Lung microvascular endothelial cell (primary cell): ENCODE measurements around the gene ZNF281. TPM values are rescaled to one million over a fixed set of nuclear protein-coding genes. Genes with fewer than 3 reads are reported as not detected.
"Not testable (repeated sequence)": the region's sequence is repeated elsewhere in the genome, so short reads cannot be mapped to it uniquely, and the experiment has no call there.

Experiments
- DNase-seq, 2 donors: peaks; one replicate each; pipeline versions ENCODE4 v3.0.0 to v3.0.0-alpha.2; 2010; ENCODE audit warnings: low read depth in 2 of 2
- total RNA-seq: library from RNA; depleted of rRNA; stranded (reverse); fragments of >200 nt; gene quantifications from 2 replicates; pipeline ENCODE4 v1.2.1, GENCODE V29; 2014

ZNF281 gene
- total RNA-seq, 1 donor from 2014 or later = 18.8 TPM

DNA sequence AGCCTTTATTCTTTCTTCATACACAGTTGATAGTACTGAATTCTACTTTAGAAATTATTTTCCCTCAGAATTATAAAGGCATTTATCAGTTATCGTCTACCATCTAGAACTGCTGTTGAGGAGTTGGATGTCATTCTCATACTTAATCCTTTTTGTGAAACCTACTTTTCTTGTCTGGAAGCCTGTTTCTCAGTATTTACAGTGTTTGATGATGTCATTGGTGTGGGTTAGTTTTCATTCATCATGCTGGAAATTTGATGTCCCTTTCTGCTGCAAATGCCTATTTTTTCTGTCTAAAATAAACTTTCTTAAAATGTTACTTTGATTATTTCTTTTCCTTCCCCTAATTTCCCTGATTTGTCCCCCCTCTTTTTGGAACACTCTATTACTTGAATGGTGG lies 22.8 kb upstream of the ZNF281 start:
- no peak for DNase-seq

DNA sequence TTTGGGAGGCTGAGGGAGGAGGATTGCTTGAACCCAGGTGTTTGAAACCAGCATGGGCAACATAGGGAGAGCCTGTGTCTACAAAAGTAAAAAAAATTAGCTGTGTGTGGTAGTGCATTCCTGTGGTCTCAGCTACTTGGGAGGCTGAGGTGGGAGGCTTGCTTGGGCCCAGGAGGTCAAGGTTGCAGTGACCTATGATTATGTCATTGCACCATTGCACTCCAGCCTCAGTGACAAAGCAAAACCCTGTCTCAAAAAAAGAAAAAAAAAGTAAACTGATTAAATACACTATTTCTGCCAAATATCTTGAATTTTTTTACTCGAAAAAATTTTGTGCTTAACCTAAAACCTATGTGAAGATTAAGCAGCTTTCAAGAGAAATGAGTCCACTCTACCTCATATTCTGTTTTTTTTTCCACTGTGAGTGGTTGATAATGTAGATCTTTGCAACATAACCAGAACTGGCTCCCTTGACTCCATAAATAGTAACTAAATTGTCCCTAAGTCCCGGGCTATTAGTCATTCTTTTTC lies 19.4 kb upstream of the ZNF281 start:
- no peak for DNase-seq

DNA sequence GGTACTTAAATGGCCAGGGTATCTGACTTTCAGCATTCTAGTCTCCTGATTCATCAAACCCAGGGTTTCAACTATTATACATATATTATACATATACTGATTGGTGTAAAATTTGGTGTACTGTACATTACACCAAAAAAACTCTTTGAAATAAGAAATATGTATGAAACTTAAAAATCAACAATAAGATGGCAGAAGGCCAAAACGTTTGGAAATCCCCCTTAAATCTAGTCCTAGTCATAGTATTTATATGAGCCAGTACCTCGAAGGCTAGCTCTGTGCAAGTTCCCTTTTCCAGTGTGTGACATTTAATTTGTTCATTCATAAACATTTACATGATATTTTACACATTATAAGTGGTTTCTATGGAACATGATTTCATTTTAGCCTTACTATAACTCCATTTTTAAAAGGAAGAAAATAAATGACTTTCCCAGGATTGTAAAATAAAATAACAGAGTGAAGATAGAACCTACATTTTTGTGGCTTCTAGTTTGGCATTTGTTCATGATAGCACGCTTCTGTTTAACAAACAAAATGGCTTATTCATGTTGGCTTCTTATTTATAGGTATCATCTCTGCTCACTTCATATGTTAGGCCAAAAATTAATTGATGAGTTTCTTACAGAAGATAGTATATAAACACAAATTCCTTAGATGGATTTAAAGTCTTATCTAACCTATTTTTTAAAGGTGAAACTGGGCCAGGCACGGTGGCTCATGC lies 18.8 kb upstream of the ZNF281 start:
- peak; percentile 45 to 60 for DNase-seq

DNA sequence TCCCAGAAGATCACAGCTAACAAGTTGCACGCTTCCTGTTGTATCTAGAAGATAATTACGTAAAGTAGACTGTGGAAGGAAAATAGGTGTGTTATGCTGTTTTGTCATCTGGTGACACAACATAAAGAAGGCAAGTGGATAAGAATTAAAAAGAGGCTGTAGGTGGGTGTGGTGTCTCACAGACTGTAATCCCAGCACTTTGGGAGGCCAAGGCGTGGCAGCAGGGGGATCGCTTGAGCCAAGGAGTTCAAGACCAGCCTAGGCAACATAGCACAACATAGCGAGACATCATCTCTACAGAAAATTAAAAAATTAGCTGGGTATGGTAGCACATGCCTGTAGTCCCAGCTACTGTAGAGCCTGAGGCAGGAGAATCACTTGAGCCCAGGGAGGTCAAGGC lies 17.9 kb upstream of the ZNF281 start:
- no peak for DNase-seq

DNA sequence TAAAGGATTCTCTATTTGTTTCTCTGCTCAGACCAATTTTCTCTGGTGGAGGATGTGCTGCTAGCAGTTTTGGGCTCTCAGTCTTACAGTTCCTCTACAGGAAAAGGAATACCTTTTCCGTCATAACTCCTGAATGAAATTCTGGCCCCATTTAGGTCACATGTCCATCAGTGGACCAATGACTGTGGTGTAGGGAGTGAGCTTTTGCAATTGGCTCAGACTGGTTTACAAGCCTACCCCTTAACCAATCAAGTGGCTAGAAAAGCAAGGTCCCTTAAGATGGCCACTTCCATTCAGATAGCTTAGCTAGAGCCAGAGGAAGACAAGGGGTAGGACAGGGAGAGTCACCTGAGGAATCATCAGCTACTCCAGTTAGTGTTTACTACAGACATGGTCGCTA lies 16.4 kb upstream of the ZNF281 start:
- DNase-seq = no peak

DNA sequence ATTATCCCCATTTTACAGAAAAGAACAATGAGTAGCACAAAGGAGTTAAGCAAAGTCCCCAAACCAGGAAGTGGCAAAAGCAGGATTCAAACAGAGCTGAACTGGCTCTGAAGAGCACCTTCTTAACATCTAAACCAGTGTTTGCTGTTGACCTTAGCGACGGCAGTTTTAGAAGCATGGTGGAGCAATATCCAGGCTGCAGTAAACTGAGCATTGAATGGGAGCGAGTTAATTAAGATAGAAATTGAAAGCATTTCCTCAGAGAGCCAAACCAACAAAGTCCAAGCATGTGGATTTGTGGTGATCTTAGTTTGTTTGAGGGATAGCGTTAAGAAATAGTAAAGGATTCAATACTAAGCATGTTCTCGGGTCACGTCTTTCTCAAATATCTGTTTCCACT lies 13.4 kb upstream of the ZNF281 start:
- DNase-seq = no peak

DNA sequence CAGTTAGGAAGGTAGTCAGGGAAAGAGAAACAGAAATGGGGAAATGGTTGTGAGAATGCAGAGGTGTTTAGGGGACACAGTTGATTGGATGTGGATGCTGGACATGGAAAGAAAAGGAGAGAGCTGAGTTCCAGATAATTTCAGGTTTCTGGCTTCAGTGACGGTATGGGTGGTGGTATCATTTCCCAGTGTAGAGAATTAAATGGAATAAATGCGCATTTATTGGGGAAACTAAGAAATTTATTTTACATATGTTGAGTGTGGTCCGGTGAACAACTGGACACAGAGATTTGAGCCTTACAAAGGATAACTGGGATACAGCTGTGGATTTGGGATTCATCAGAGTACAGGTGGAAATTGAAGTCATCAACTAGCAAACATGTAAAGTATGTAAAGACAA lies 12.4 kb upstream of the ZNF281 start:
- DNase-seq = no peak

DNA sequence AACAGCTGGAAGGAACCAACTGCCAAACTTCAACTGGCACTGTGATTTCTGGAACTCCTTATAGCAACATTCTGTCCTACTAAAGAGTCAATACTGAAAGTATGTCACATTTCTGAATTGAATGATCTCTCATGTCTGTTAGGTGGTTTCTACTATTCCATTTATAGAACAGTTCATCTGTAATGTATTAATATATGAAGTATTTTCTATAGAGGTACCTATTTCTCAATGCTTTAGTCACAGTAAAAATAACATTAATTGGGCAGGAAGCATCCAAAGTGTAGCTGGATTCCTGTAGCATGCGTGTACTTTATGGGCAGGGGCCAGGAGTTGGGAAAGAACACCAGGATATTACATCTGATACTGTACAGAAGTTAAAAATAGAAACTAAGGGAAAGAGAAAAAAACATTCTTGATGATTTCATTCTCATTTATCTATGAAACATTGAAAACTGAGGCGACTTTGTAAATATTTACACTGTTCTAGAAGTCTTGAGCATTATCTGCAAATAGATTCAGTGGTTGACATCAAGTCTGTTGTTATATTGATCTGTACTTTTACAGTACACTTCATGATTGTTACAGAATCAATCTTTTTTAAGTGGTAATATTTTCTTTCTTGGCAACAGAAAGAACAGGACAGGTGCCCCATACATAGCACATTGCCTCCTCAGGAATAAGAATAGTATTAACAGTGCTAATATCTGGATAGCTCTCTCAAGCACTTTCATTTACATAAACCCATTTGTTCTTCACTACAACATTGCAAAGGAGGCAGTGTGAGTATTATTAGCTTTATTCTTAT lies 6.2 kb upstream of the ZNF281 start:
- DNase-seq = peak; percentile 95

DNA sequence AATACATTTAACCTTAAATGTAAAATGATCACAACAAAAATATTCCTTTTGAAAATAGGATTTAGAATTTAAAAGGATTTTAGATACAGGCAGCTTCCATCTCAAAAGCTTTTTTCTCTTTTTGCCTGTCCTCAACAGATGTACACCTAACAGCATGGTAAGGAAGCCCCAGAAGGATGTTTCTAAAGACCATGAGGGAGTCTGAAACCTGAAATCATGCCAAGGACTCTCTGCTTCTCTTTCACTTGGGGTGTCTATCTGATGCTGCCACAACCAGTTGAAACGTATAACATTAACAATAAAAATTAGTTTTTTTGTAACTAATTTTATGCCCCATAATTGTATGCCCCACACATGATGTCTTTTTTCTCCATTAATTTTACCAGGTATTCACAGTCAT lies 5.4 kb upstream of the ZNF281 start:
- DNase-seq = peak in 1 of 2 donors; percentile 27

DNA sequence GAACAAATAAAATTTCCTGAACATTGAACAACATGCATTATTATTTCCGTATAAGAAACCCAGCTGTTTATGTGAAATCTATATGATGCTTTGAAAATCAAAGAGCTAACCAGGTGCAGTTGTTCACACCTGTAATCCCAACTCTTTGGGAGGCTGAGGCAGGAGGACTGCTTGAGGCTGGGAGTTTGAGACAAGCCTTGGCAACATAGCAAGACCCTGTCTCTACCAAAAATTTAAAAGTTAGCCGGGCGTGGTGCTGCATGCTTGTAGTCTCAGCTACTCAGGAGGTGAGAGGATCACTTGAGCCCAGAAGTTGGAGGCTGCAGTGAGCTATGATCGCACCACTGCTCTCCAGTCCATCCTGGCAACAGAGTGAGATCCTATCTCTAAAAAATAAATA lies 4.8 kb upstream of the ZNF281 start:
- no peak for DNase-seq

DNA sequence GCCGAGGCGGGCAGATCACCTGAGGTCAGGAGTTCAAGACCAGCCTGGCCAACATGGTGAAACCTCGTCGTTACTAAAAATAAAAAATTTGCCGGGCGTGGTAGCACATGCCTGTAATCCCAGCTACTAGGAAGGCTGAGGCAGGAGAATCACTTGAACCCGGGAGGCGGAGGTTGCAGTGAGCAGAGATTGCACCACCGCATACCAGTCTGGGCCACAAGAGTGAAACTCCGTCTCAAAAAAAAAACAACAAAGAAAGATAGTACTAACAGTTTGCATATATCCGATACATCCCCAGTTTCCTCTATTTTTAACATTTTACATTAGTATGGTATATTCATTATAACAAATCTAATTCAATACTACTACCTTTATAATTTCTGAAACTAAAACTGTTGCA lies 3.9 kb upstream of the ZNF281 start:
- not testable (repeated sequence) for DNase-seq

DNA sequence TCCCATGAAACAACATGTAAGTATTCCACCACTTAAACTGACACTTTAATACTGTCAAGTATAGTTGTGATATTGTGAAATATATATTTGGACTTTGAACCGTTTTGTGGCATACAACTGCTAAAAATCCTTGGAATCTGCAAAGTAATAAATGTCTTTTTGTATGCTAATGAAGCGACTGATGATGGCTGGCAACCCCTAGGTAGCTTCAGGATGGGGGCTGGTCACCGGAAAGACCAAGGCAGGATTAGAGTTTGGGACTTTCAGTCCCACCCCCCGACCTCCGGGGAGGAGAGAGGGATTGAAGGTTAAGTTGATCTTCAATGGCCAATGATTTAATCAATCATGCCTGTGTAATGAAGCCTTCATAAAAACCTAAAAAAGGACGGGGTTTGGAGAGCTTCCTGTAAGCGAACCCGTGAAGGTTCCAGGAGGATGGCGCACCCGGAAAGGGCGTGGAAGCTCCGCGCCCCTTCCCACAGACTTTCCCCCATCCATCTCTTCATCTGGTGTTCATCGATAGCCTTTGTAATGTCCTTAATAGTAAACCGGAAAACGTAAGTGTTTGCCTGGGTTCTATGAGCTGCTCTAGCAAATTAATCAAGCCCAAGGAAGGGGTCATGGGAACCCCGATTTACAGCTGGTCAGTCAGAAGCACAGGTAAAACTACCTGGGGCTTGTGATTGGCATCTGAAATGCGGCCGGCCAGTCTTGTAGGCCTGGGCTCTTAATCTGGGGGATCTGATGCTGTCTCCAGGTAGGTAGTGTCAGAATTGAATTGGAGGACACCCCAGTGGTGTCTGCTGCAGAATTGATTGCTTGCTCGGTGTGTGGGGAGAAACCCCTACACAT lies 1.8 kb upstream of the ZNF281 start:
- no peak for DNase-seq

DNA sequence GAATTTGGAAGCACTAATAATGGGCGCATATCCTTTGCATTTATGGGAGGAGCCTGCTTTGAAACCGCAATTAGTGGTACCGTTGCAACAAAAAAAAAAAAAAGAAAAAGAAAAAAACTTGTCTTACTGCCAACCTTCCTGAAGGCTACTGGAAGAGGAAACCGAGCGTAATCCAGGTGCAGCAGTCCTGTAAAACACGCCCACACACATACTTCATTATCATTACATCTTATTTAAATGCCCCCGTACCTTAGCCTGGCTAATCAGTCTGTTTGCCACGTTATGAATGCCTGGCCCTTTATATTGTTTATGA lies 686 bp upstream of the ZNF281 start:
- DNase-seq = peak in 1 of 2 donors; percentile 15

DNA sequence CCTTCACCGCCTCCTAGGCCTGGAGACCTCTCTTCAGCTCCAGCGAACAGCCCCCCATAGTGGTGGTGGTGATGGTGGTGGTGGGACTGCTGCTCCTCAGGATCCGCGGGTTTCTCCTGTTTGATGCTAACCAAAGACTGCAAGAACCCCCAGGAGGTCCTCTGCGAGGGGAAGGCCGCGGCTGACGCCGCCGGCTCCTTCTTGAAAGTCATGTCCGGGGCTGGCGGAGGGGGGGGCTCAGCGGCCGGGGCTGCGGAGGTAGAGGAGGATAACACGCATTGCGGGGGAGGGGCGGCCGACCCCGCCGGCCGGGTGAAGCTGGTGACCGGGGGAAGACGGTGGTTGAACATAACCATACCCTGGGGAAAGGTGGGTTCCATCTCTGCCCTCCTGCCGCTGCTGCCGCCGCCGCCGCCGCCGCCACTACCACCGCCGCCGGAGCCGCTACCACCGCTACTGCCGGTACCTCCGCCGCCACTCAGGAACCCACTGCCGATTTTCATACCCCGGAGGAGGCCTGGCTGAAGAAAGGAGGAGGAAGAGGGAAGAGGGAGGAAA lies 554 bp downstream of the ZNF281 start:
- peak; percentile 51 to 66 for DNase-seq

DNA sequence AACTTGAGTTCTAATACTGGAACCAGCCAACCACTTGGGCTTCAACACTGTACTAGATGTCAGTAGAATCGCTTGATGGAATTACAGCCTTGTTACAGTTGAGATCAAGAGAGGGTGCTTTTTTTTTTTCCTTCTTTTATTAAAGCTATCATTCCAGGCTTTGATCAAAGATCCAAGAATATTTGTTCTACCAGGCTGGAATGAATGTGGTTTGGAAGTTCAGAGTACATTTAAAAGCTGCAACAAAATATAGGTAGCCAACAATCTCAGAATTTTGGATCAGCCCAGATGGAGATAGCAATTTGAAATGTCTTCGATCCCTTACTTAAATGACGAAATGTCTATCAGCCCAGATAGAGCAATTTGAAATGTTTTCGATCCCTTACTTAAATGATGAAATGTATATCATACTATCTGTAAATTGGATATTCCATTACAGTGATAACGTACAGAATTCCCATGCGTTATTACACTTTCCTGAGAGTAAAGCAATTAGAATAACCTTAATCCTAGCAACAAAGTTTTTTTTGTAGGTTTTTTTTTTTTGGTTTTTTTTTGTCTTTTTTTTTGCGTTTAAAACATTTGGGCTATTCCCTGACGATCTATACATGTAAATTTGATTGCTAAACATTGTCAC lies 3.6 kb downstream of the ZNF281 start:
- DNase-seq = no peak

DNA sequence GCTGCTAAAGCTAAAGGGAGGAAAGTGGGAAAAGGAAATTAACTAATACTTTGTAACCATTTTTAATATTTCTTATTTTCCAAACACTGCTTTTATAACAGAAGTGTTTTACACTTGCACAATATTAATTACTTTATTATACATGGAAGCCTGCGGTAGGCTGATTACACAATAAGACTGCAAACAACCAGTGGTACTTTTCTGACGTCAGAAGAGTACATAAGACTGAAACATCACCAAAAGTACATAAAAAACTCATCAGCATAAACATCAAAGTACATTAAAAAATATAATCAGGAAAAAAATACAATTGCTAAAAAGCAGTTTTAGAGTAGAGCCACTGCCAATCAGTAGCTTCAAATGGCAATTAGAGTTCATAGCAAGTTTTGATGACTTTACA lies 4.6 kb downstream of the ZNF281 start:
- no peak for DNase-seq

DNA sequence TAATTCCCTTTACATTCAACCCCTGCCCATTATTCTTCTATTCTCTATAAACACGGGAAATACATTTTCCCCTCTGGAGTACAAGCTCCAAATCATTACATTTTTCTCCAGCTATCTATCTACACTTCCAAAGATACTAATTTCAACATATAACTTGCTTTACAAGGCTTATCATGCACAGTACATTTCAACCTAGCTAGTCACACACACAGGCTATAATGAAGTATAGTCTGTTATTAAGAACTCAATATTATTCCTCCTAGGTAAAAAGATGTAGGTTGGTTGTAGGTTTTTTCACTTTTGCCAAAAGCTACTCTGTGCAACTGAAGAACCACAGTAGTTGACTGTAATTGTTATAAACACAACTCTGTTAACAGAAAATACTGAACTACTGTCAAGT lies 8.1 kb downstream of the ZNF281 start:
- DNase-seq = no peak

DNA sequence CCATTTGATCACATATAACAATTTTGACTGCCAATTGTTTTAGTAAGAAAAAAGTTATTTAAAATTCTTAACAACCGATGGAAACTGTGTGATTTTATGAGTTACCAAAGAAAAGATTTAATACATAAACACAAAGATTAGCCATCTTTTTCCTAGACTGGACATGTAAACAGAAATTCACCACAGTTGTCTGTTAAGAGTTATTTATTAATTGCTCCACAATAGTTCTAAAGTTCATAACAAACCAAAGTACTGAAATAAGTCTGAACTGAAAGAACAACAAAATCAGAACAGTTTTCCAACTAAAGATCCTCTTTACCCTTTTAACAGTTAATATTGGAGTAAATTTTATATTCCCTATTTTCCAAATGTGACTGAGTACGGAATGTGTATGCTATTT lies 8.6 kb downstream of the ZNF281 start:
- no peak for DNase-seq

DNA sequence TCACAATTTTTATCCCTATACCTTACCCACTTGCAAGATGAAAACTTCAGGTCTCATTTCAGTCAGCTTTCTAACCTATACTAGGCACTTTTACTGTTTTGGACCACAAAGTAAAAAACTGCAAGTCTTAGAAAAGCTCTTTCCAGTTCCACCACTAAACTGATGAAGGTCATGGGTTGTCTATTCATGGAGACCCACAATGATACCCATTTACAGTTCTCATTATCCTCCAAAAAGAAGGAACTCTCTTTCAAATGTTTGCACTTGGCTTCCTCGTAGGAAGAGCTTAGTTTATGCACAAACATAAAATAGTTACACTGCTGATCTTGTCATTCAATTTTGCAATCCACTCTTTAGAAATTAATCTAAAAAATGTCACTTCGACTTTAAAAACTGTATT lies 9.3 kb downstream of the ZNF281 start:
- DNase-seq = no peak

DNA sequence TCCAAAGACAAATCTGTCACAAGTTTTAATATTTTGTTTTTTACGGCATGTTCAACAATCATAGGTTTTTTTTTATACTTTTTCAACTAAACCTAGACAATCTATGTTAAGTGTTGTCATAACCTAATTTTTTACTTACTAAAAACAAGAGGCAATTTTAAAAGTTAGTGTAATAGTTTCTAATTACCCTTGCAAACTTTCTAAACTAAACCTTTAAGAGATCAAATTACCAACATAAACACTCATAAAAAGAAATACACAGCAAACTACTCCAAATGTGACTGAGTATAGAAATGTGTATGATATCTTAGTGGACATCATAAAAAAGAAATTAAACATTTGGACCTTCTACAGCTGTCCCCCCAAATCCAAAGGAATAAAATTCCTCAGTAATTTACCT lies 10.0 kb downstream of the ZNF281 start:
- no peak for DNase-seq

DNA sequence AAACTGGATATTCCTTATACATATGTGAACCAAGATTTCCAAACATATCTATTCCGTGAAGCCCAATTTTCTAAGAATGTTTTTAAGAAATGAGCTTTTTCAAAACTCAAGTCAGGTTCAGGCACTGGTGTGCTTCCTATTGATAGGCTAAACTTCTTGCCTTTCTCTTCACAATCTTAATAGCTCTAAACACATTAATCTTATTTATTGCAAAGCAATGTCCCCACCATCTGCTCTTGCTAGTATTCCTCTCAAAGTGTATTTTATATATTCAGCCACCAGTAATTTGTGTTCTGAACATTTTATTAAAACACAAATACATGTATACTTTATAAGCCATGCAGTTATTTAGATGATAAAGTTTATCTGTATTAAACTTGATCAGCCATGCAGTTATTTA lies 11.5 kb downstream of the ZNF281 start:
- DNase-seq = no peak
